ENCODE measurements around the gene DNAH8.

Gene DNAH8

DNA sequence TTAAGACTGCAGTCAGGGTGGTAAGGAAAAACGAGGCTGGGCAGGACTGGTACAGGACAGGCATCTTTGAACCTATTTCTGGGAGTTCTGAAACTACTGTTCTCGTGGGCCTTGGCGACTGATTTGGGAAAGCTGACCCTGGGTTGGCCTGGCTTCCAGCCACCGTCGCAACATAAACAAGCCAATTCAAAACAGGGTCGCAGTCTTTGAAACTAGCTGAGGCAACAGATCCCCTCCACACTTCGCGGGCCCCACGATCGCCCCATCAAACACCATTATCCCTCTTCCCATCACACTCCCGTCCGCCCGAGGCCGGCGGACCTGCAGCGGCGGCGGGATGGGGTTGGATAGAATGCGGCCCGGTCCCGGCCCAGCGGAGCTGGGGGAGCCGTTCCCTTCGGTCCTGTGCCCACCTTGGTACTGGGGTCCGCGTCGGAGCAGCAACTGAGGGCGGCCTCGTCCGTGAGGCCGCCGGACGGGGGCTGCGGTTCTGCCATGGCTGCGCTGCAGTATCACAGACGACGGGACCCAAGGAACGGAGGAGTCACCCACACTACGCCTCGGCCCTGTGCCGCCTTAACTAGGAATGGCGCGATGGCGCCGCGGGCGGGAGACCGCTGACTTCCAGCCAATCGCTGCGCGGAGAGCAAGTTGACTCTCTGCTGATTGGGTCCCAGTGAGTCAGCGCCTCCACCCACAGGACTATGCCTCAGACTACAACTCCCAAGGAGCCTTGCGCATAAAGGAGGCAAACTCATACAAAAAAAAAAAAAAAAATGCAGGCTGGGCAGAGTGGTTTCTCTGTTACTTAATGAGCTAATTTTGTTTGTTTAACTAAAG lies 12.3 kb upstream of the DNAH8 start, which contains the start of gene GLO1:
GLO1 (minus strand) TSS at position 588 of the 840 bp plus-strand sequence; CDS start at position 497, 91 bp downstream.
- peak; percentile 98 for DNase-seq

DNA sequence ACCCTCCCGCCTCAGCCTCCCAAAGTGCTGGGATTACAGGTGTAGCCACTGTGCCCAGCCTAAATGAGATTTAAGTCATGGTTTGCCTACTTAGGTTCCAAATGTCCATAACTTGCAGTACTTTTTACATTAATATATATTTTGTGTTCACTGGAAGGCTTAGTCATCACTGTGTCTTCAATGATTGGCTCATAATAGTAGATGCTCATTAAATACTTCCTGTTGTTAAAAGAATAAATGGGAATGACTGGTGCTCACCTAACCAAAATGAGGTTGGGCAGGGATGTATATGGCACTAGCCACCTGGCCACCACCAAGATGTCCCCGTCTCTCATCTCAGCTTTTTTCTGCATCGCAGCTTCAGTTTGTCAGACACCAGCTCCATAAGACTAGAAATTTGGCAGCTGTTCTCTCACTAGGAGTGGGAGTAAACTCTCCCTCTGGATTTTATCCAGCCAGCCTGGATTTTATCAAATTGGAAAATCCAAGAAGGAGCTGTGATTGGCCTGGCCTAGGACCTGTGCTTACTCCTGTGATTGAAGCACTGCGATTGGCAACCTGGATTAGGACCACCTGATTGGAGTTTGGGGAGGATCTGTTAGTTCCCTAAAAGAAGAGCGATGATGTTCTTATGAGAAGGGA lies 11.0 kb upstream of the DNAH8 start:
- DNase-seq, result no peak

DNA sequence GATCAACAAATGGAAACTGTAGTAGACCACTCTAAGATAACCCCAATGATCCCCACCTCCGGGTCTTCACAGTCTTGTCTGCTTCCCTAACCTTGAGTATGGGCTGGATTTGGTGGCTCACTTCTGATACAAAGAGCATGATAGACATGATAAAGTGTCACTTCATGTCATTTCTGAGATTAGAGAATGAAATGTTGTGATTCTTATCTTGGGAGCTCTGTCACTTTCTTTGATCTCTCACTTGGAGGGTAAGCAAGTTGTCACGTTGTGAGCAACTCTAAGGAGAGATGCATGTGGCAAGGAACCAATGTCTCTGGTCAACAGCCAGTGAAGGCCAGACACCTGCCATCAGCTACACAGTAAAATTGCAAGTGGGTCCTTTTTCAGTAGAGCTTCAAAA lies 9.2 kb upstream of the DNAH8 start:
- no peak for DNase-seq

DNA sequence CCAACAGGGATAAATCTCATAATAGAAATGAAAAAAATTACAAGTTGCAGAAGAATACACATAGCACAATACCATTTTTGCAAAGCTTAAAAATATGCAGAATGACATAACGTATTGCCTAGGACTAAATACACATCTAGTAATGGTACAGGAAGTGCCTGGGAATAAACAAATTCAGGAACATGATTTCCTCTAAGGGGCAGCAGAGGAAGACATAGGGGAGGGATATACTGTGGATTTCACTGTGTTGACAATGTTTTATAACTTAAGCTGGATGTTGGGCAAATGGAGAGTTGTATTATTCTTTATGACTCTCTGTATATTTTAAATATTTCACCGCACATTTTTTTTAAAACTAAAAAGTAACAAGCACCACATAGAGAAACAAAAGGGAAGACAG lies 6.6 kb upstream of the DNAH8 start:
- DNase-seq, result no peak

DNA sequence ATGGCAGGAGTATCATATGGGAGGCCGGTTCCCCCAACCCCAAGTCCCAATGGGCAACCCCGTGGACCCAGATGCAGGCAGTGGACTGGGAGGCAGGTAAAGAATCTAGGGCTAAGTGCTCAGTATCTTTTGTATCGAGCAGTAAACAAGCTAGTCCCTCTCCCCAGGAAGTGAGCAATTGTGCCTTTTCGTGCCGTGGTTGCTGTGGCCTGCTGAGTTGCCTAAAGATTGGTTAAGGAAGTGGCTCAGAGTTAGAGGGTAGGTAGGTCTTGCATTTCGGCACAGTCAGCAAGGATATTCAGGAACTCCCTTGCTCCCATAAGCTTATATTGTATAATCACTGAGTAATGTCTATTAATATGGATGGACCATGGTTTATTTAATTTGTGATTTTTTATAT lies 1.3 kb upstream of the DNAH8 start:
- DNase-seq, result no peak

DNA sequence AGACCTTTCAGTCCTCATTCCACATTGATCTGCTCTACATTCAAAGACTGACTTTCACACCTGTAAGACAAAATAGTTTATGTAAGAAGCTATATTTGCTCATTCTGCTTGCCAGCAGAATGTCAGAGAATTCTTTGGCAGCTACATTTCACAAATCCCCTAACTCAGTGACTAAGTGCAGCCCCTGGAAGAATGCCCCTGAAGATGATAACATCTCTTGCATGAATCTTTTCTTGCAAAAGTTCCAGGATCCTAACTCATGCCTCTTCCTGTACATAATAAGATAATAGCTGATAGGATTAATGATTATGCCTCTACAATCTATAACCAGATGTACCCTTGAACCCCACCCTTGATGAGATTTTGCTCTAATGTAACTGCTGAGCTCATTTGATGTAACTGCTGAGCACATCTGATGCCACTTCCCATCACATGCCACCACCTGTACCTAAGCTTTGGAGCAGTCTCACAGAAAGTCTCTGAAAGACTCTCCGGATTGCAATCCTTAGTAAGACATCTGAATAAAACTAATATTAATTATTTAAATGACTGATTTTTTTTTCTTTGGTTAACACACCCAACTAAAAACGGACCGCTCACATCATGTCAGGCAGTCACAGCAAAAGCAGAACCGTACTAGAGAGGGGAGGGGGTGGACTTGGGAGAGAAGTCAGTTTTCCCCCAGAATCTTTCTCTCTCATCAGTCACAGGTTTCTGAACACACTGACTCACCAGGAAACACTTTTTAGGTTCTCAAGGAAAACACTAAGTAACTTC lies 684 bp upstream of the DNAH8 start:
- no peak for DNase-seq

DNA sequence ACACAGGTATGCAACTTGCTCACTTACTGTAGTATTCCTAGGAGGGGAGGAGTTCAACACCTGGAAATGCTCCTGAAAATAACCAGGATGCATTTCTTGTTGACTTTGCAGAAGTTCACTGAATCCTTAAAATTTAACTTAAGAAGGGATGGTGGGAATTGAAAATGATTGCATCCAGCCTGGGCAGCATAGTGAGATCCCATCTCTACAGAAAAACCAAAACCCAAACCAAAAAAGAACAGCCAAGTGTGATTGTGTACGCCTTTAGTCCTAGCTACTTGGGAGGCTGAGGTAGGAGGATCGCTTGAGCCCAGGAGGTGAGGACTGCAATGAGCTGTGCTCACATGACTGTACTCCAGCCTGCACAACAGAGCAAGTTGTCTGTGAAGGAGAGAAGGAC lies 1.7 kb downstream of the DNAH8 start:
- DNase-seq, result no peak

DNA sequence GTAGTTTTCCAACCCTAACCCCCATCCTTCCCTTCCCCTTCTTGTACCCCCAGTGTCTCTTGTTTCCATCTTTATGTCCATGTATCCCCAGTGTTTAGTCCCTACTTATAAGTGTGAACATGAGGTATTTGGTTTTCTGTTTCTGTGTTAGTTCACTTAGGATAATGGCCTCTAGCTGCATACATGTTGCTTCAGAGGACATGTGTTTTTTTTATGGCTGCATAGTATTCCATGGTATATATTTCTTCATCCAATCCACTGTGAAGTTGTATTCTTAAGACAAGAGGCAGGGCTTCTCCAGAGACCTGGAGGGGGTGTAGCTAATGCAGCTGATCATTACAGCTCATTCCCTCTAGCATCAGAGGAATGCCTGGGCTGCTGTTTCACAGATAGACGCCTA lies 4.2 kb downstream of the DNAH8 start:
- DNase-seq, result no peak

DNA sequence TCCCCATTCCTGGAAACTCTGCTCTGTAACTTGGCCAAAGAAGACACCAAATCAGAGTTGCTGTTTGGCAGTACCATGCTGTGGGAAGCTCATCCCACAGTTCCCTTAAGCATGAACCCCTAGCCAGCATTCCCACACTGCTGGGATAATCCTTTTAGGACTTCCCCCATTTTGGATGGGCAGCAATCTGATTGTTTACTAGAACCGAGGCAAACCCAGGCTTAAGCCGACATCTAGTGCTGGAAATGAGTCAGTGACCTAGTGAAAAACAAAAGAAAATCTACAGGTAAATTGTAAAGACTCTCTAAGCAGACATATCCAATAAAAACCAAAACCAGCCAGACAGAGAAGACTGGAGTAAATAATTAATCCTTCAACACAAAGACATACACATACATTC lies 5.2 kb downstream of the DNAH8 start:
- DNase-seq, result no peak

DNA sequence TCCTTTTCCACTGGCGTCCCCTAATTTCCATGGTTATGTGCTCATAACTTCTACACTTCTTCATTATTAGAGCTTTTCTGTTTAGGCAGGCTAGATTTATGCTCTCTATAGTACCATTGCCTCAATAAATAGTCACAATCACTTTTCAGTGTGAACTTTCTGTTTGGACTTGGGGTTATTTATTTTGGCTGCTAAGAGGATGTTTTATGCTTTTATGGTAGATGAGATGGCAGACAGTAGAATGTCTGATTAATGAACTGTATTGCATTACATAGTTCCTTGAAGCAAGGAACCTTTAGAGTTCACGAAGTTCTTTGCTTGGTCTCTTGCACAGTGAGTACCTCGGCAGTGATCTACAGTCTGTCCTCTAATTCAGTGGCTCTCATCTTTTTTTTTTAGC lies 6.9 kb downstream of the DNAH8 start:
- no peak for DNase-seq

DNA sequence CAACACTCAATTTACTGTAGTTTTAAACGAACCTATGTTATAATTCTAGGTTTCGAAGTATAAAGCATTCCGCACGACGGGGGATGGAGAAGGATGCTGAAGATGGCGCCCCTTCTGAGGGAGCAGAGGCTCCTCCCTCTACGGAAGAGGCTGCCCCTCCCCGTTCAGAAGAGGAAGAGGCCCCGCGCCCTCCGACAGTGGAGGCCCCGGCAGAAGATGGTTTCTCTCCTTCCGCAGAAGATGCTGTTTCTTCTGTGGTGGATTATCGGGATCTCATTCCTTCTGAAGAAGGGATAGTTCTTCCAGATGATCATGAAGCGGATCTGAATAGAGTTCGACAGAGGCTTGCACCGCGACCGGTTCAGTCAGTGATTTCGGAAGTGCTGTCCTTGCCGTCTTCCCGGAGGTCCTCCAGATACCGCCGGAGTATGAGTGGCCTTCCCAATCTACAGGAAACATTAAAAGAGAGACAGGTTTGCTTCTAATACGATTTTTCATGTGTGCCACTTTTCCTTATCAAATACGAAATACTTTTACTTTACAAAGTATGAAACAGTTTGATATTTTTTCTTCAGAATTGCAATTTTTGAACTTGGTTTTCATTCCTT lies 7.7 kb downstream of the DNAH8 start:
- no peak for DNase-seq

DNA sequence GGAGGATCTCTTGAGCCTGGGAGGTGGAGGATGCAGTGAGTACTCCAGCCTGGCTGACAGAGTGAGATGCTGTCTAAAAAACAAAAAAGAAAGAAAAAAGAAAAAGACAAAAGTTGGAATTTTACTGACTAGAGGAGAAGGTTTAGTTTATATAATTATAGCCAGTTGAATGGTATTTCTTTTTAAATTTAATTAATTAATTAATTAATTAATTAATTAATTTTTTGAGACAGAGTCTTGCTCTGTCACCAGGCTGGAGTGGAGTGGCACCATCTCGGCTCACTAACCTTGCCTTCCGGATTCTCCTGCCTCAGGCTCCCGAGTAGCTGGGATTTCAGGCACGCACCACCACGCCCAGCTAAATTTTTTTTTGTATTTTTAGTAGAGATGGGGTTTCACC lies 8.7 kb downstream of the DNAH8 start:
- DNase-seq, result no peak

DNA sequence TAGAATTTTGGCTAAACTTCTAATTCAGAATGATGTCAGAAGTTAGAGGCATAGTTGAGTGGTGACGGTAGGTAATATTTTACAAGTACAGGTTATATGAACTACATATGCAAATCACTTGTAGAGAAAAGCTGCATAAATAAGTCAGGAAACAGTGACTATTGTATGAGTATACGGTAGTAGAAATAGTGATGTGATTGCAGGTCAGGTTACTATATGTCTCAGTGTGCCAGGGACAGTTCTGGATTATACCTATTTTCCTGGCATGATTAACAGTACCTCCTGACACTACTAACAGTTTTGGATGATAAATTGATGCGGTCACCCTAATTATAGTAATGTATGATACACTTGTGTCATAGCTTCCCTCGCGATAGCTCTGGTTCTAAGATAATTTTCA lies 9.2 kb downstream of the DNAH8 start:
- DNase-seq, result no peak

DNA sequence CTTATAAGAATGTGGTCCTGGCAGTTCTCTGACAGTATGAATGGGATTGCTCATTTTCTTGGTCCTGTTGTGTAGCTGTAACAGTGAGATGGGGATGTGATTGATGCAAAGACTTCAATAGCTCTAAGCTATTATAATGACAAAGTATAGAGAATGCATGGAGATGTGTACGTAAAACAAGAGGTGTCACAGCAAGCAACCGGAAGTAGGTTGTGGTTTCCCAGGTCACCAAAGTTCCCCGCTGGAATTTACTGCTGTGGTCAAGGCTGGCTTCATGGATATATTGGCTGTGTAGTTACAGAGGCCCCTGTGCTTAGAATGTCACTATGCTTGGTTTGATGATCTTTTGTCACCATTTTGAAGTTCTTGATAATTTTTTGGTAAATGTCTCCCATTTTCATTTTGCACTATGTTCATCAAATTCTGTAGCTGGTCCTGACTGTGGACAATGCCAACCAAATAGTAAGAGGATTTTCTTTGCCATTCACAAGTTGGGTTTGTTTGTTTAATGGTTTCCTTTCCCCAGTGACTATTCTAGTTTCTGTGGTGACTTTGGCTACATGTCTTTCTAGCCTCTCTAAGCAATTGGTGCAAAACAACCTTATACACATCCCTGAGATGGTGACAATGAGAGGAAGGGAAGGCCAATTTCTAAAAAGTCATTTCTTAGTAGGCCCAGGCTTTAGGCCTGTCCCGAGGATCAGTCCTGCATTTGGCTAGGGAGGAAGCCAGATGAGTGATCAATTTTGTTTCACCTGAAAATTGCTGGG lies 10.5 kb downstream of the DNAH8 start:
- DNase-seq, result no peak

DNA sequence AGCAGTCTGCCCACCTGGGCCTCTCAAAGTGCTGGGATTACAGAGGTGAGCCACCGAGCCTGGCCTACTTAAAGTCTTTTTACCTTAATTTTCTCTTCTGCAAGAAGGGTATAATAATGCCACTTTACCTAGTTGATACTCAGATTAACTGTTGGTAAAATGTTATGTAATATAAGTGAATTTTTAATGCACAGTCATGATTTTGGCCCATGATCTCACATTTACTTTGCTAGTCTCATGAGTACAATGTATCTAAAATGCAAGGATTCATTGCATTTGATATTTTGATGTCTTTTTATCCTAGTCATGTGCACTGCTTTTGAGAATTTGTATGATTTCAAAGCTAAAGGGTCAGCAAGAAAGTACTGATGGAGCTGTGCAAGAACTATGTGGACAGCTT lies 13.1 kb downstream of the DNAH8 start:
- no peak for DNase-seq

DNA sequence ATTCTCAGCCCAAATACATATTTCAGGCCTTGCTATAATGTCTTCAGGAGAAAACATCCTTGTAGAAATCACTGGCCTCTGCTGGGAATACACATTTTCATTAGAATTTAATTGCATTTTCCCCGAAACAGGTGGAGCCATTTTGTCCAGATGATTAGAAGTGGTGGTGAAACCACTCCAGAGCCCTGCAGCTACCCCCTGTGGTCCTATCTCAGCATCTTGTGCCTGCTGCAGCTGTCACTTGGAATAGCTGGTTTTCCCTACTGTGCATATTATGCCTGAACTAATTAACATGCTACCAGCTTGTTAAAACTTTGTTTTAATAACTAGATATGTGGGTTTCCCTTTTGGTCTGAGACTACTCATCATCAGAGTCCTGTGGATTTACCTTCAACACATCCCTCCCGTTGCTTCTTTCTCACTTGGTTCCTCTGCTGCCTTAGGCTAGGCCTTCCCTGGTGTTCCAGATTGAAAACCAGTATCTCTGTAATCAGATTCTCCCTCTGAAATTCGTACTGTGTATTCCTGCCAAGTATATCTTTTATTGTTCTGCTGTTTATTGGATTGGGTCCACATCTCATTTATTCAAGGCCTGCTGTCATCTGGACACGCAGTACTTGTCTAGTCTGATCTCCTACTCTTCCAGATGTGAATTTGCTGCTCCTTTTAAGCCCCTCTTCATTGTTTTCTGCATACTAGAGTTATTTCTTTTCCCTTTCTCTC lies 15.2 kb downstream of the DNAH8 start:
- no peak for DNase-seq

DNA sequence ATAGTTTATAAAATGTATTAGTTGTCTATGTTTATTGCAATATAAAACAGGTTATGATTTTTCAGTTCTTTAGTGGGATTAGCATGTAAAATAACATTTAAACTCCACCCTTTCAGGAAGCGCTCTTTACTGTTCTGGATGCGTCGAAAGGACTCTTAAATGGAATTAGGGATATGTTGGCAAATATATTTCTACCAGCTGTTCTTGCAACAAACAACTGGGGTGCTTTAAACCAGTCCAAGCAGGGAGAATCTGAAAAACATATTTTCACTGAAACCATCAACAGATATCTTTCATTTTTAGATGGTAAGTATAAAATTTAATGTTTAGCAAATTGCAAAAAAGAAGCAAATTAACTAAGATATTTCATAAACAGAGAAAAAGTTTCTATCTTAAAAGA lies 21.8 kb downstream of the DNAH8 start:
- DNase-seq, result no peak

DNA sequence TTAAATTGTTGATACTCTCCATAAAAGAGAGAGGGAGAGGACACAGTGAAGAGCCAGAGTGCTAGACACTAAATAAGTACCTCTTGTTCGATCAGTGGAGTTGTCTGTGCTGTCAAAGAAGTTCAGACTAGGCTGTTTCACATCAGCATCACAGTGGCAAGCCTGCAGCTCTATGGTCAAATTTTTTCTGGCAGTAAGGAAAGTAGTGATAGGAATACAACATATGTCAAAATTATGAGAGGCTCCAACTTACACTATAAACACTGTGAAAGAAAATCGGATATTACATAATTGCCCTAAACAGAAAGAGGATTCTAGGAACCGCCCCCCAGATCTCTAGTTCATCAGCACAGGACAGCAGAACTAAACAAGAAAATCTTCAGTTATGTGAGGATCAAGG lies 23.1 kb downstream of the DNAH8 start:
- DNase-seq, result no peak

DNA sequence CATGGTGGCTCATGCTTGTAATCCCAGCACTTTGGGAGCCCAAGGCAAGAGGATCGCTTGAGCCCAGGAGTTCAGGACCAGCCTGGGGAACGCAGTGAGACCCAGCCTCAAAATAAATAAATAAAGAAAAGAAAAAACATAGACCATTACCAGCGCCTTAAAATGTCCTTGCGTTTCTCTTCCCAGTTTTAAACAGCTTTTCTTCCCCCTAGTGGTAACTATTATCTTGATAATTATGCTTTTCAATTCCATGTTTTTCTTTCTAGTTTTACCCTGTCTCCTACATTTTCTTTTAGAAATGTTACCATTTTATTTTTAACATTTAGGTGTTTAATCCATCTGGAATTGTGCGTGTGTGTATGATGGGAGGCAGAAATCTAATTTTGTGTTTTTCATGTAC lies 24.4 kb downstream of the DNAH8 start:
- peak; percentile 9 for DNase-seq

DNA sequence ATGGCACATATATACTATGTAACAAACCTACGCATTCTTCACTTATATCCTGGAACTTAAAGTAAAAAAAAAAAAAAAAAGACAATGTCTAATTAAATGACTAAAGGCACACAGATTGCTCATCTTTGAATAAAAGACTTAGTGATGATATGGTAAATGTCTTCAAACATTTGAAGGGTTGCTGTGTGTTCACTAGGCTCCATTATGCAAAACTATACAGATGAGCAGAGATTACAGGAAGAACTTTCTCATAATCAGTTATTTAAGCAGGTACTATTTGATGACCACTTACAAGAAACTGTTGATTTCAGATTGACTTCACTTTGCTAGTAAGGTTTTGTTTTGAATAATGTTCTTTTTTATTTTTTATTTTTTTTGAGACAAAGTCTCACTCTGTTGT lies 34.4 kb downstream of the DNAH8 start:
- no peak for DNase-seq

DNA sequence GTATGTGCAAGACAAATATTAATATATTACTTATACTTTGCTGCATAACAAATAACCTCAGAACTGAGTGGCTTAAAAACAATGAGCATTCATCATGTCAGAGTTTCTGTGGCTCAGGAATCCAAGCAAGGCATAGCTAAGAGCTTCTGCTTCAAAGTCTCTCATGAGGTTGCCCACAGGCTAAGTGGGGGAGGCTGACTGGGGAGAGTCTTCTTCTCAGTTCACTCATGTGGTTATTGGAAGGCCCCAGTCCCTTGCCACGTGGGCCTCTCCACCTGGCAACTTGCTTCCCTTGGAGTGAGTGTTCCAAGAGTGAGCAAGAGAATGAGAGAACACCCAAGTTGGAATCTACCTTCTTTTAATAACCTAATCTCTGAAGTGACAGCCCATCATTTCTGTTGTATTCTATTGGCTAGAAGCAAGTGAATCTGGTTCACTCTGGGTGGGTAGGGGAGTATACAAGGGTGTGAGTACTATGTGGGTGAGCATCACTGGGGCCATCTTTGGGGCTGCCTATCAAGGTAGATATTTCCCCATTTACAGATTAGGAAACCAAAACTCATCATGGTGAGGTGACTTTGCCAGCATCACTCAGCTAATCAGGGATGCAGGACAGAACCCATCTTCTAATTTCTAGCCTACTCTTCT lies 36.0 kb downstream of the DNAH8 start:
- no peak for DNase-seq
